ENCODE measurements around the gene ADAMTSL4.
A peak's percentile ranks its signal among the peaks of the same experiment; 100 is the strongest.
"Not testable (repeated sequence)": the region's sequence is repeated elsewhere in the genome, so short reads cannot be mapped to it uniquely, and the experiment has no call there.

The ADAMTSL4 gene

GRCh38 chr1:150567717-150568593, 18.7 kb downstream of the ADAMTSL4 start:
- DNase-seq: peak; percentile 90

GRCh38 chr1:150568594-150568966, 19.4 kb downstream of the ADAMTSL4 start:
- DNase-seq: no peak

GRCh38 chr1:150572918-150573647, 23.9 kb downstream of the ADAMTSL4 start:
- DNase-seq: no peak

- DNase-seq: not testable (repeated sequence)
These were observed 24.5 kb downstream of the ADAMTSL4 start for GRCh38 chr1:150573648-150574071.

- no peak for DNase-seq
These were observed 25.3 kb downstream of the ADAMTSL4 start for GRCh38 chr1:150574260-150575071.

GRCh38 chr1:150575072-150575489, 25.9 kb downstream of the ADAMTSL4 start:
- no peak for DNase-seq

- no peak for DNase-seq
These were observed 26.5 kb downstream of the ADAMTSL4 start for GRCh38 chr1:150575518-150576366.

GRCh38 chr1:150576367-150576711, 27.1 kb downstream of the ADAMTSL4 start:
- no peak for DNase-seq

- no peak for DNase-seq
These were observed 27.8 kb downstream of the ADAMTSL4 start for GRCh38 chr1:150576794-150577556.

GRCh38 chr1:150577557-150578271, 28.5 kb downstream of the ADAMTSL4 start:
- DNase-seq: no peak

- peak; percentile 86 for DNase-seq
These were observed 29.3 kb downstream of the ADAMTSL4 start for GRCh38 chr1:150578272-150579109.

- peak; percentile 97 for DNase-seq
These were observed 30.1 kb downstream of the ADAMTSL4 start, which contains the start of gene MCL1 for GRCh38 chr1:150579110-150579944. TSS of gene MCL1 (minus strand) at chr1:150579610. CDS start at chr1:150579530, 80 bp downstream.

- DNase-seq: no peak
These were observed 30.9 kb downstream of the ADAMTSL4 start for GRCh38 chr1:150579945-150580642.

- DNase-seq: not testable (repeated sequence)
These were observed 31.8 kb downstream of the ADAMTSL4 start for GRCh38 chr1:150580966-150581365.

- not testable (repeated sequence) for DNase-seq
These were observed 32.2 kb downstream of the ADAMTSL4 start for GRCh38 chr1:150581437-150581836.

GRCh38 chr1:150581962-150582361, 32.8 kb downstream of the ADAMTSL4 start:
- not testable (repeated sequence) for DNase-seq

GRCh38 chr1:150582371-150582770, 33.2 kb downstream of the ADAMTSL4 start:
- DNase-seq: no peak
